Measurements from ENCODE around the gene AFMID.

The AFMID gene

GRCh38 chr17:78200451-78200850 is 13.3 kb downstream of the AFMID start:
- Histone ChIP-seq H3K9ac (ENCODE audit: low read length) (no peak overlapping the region), H3K4me1 (ENCODE audit: low read length) (no peaks in the 10 kb centered on the region), H3F3A (ENCODE audit: insufficient read depth, low read length) (no peaks in the 10 kb centered on the region), H3K9me3 (replicated peaks; ENCODE audit: insufficient read depth, low read length) (no peaks in the 10 kb centered on the region), H3K4me3 (ENCODE audit: low read length) (no peak overlapping the region), H3K79me2 (ENCODE audit: low read length) (no peaks in the 10 kb centered on the region), H3K27ac (ENCODE audit: low read length) (no peak overlapping the region), H3K36me3 (replicated peaks; ENCODE audit: insufficient read depth, low read length) (no peaks in the 10 kb centered on the region), H3K4me2 (ENCODE audit: low read depth, low read length) (no peak overlapping the region), H2AFZ (ENCODE audit: low read length) (no peak overlapping the region), H4K20me1 (ENCODE audit: insufficient read depth, low read length) (no peaks in the 10 kb centered on the region), H3K9me2 (replicated peaks; ENCODE audit: insufficient read depth, low read length) (no peaks in the 10 kb centered on the region), H3K27me3 (replicated peaks; ENCODE audit: insufficient read depth, low read length) (no peaks in the 10 kb centered on the region)
- no peak for DNase-seq
- TF ChIP-seq CTCF (IDR thresholded peaks at IDR 0.05; ENCODE audit: low read length) (no peak), EZH2 (optimal IDR thresholded peaks at IDR 0.05; ENCODE audit: low read depth, low read length) (no peak), EZH2phosphoT487 (IDR thresholded peaks at IDR 0.05; ENCODE audit: low read length) (no peak)

GRCh38 chr17:78202666-78203065 is 15.5 kb downstream of the AFMID start:
- Histone ChIP-seq H3K9ac (ENCODE audit: low read length) (no peak overlapping the region), H3K4me2 (ENCODE audit: low read depth, low read length) (no peak overlapping the region), H4K20me1 (ENCODE audit: insufficient read depth, low read length) (no peaks in the 10 kb centered on the region), H3K4me3 (ENCODE audit: low read length) (no peak overlapping the region), H3K79me2 (ENCODE audit: low read length) (no peaks in the 10 kb centered on the region), H3K27me3 (replicated peaks; ENCODE audit: insufficient read depth, low read length) (no peaks in the 10 kb centered on the region), H3F3A (ENCODE audit: insufficient read depth, low read length) (no peaks in the 10 kb centered on the region), H3K27ac (ENCODE audit: low read length) (no peak overlapping the region), H3K4me1 (ENCODE audit: low read length) (no peaks in the 10 kb centered on the region), H3K9me3 (replicated peaks; ENCODE audit: insufficient read depth, low read length) (no peaks in the 10 kb centered on the region), H3K36me3 (replicated peaks; ENCODE audit: insufficient read depth, low read length) (no peaks in the 10 kb centered on the region), H3K9me2 (replicated peaks; ENCODE audit: insufficient read depth, low read length) (no peaks in the 10 kb centered on the region), H2AFZ (ENCODE audit: low read length) (no peak overlapping the region)
- TF ChIP-seq EZH2phosphoT487 (IDR thresholded peaks at IDR 0.05; ENCODE audit: low read length) (no peak), EZH2 (optimal IDR thresholded peaks at IDR 0.05; ENCODE audit: low read depth, low read length) (no peak), CTCF (IDR thresholded peaks at IDR 0.05; ENCODE audit: low read length) (no peak)
- no peak for DNase-seq

- Histone ChIP-seq H3F3A (ENCODE audit: insufficient read depth, low read length) (no peaks in the 10 kb centered on the region), H3K9ac (ENCODE audit: low read length) (no peak overlapping the region), H3K4me3 (ENCODE audit: low read length) (no peak overlapping the region), H2AFZ (ENCODE audit: low read length) (no peak overlapping the region), H3K79me2 (ENCODE audit: low read length) (no peaks in the 10 kb centered on the region), H3K9me2 (replicated peaks; ENCODE audit: insufficient read depth, low read length) (no peaks in the 10 kb centered on the region), H3K4me2 (ENCODE audit: low read depth, low read length) (no peak overlapping the region), H3K4me1 (ENCODE audit: low read length) (no peaks in the 10 kb centered on the region), H3K27me3 (replicated peaks; ENCODE audit: insufficient read depth, low read length) (no peaks in the 10 kb centered on the region), H3K36me3 (replicated peaks; ENCODE audit: insufficient read depth, low read length) (no peaks in the 10 kb centered on the region), H4K20me1 (ENCODE audit: insufficient read depth, low read length) (no peaks in the 10 kb centered on the region), H3K9me3 (replicated peaks; ENCODE audit: insufficient read depth, low read length) (no peaks in the 10 kb centered on the region), H3K27ac (ENCODE audit: low read length) (no peak overlapping the region)
- TF ChIP-seq EZH2 (optimal IDR thresholded peaks at IDR 0.05; ENCODE audit: low read depth, low read length) (no peak), EZH2phosphoT487 (IDR thresholded peaks at IDR 0.05; ENCODE audit: low read length) (no peak), CTCF (IDR thresholded peaks at IDR 0.05; ENCODE audit: low read length) (no peak)
- no peak for DNase-seq
These were observed 17.4 kb downstream of the AFMID start for GRCh38 chr17:78204387-78205123.
